SHP77 treated with DMSO at 0.1 percent for 48 hours (cell line): ENCODE data around the gene ADAMTS3.

Experiments used
- DNase-seq: peaks from one replicate; lab custom pipeline; 2025; lab: John Stamatoyannopoulos, UW

The ADAMTS3 gene

DNA sequence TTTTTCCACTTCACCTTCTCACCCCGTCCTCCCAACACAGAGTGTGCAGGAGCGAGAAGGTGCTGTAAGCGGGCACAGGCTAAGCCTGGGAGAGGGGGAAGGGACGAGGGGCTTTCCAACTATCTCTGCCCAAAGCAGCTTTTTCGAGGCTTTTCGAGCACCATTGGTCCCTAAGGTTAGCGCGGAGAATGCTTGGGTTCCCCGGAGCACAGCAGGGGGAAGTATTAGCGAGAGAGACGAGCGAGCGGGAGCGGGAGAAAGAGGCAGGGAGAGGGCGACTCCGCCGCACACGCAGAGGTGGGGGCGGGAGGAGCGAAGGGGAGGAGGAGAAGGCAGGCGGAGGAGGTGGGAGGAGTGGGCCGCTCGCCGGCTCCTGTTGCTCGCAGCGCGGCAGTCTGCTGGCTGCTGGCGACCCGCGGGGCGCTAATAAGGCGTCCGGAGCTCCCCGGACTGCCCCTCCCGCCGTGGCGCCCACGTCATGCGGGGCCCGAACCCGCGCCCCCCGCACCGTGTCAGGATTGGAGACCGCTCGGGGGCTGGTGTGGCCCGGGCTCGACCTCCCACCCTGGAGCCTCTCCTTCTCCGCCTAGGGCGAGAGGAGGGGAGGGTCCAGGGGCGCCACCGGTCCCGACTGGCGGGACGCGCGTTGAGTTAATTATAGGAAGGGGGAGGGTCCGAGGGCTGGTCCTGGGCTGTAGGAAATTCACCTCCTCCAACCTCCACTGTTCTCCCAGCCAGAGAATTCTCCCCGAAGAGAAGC, at the start of gene ADAMTS3:
Gene ADAMTS3, minus strand, starts transcription at position 263 of the 760 bp plus-strand sequence. CDS start 459 bp downstream, outside the sequence.
- DNase-seq: no peak

DNA sequence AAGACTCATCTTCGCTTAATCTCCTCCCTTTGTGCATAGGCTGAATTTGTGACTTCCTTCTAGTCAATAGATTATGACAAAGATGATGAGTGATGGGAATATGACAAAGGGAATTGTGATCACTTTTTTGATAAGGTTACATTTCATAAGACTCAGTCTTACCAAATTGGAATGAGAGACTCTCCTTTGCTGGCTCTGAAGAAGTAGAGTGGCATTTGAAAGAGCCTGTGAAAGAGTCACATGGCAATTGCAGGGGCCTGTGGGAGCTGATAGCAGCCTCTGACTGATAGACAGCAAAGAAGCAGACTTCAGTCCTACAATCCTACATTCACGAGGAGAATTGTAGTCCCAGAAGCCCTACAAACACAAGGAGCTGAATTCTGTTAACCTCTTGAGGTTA, 44.9 kb upstream of the ADAMTS3 start:
- DNase-seq: no peak

DNA sequence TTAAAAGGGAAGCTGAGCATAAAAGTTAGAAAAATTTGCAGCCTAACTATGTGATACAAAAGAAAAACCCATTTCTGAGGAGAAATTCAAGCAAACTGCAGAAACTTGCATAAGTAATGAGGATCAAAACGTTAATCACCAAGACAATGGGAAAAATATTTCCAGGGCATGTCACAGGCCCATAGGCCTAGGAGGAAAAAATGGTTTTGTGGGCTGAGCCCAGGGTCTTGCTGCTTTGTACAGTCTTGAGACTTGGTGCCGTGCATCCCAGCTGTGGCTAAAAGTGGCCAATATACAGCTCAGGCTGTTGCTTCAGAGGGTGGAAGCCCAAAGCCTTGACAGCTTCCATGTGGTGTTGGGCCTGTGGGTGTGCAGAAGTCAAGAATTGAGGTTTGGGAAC, 37.7 kb upstream of the ADAMTS3 start:
- no peak for DNase-seq

DNA sequence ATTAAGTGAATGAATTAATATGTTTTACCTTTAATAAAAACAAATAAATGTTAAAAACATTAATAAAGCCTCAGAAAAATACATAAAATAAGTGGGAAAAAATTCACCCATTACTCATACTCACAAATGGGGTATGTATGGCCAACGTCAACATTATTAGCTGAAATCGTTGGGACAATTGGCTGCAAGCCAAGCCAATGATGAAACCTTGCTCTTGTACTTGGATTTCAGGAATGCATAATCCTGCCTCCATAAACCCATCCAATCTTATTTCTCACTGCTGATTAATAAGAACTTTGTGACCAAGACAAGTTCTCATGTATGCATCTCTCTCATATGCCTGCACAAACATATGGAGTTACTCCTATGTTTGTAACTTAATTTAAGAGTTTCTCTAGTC, 35.3 kb upstream of the ADAMTS3 start:
- no peak for DNase-seq

DNA sequence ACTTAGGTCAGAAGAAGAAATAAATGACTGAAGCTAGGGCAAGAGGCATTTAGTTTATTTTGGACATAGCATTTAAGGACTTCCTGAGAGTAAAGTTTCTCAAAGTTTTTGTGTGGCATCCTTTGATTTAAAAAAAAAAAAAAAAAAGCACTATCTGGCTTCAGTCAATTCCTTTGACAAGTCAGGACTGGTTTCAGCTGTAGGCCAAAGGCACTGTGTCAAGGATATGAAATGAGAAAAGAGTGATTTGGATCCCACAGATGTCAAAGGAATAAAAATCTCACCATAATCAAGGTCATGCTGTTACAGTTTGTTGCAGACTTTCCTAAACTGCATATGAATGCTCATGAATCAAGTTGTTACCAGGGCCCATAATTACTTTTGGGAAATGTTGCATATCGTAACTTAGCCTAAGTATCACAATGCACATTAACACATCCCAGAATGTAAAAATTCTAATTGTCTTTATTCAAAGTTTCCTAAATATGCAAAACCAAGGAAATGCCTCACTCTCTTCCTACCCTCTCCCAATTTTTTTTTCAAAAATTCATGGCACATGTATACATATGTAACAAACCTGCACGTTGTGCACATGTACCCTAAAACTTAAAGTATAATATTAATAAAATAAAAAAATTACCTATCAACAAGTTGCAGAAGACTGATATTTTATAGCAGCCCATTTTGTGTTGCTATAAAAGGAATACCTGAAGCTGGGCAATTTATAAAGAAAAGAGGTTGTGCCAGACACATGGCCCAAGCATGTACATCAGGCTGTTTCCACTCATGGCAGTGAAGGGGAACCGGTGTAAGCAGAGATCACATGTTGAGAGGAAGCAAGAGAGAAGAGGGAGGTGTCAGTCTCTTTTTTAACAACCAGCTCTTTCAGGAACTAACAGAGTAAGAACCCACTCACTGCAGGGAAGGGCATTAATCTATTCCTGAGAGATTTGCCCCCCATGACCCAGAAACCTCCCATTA, 33.7 kb upstream of the ADAMTS3 start:
- DNase-seq: no peak

DNA sequence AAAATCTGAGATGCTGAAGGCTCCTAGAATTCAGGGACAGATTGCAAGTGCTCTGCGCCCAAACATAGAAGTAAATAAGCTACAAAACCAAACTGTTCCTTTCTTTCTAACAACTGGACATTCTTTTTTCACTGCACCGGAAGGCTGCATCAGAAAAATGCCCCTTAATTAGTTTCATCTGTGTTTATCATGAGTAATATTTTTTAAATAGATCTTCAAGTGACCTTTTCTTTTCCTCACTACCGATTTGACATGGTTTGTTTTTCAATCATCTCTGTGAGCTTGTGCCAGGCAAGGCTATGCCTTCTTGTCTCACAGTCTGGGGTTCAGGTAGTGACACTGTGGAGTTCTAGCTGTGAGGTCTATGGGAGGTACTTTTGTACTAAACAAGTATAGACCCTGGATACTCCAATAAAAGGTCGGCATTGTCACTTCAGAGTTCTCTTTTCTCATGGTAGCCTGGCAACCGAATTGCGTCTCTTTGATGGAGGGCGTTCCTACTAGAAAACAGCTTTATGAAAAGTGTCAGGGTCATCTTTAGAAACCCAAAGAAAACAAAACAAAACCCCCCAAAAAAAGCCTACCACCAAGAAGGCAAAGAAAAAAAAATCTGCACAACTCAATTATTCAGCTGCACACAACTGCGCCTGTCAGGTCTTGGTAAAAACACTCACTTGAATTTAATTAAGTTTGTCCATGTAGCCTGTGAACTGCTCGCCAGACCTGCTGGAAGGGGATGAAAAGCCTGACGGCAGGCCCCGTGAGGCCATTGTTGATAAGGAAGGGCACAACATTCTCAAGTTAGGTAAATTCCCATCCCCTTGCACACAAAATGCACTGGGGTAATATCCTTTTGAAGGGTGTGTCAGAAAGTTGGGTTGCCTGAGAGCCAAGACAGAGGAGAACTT, 22.8 kb upstream of the ADAMTS3 start:
- DNase-seq: no peak

DNA sequence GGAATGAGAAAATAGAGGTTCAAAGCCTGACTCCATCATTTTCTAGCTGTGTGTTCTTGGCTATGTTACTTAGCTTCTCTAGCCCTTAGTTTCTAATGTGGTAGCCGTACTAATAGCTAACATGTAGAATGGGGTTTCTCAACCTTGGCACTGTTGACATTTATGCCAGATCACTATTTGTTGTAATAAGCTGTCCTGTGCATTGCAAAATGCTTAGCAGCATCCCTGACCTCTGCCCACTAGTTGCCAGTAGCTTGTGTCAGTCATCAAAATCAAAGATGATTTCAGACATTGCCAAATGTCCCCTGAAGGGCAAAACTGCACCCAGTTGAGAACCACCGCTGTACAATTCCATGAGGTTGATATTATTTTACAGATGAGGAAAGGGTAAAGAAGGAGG, 18.3 kb upstream of the ADAMTS3 start:
- no peak for DNase-seq

DNA sequence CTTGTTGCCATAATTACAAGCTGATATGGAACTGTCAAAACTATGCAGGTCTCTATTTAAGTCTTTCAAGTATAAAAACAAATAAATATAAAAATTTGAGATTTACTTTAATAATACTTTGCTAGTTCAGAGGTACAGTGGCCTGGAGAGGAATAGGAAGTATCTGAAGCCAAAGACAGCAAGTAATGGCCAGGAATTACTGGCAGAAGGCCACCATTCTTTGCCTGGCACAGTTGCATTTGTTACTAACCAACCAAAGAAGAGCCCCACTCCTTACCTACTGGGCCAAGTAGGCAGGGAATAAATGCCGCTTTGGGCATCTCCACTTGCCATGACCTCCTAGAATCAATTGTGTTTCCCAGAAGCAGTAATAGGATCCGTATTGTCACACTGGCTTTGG, 13.8 kb upstream of the ADAMTS3 start:
- no peak for DNase-seq

DNA sequence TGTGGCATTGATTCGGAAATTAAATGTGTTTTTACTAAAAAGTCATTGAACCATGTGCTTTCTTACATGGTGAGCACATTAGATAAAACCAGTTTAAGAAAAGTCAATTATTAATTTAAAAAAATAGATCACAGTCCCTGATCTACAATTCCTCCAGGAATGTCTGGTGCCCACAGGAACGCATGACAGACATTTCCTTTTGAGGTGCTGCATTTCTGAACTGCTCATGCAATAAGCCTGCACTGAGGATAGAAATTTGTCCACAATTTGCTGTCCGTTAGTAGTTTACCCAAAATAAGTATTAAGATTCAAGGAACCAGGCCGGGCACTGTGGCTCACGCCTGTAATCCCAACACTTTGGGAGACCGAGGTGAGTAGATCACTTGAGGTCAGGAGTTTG, 8.2 kb upstream of the ADAMTS3 start:
- DNase-seq: no peak

DNA sequence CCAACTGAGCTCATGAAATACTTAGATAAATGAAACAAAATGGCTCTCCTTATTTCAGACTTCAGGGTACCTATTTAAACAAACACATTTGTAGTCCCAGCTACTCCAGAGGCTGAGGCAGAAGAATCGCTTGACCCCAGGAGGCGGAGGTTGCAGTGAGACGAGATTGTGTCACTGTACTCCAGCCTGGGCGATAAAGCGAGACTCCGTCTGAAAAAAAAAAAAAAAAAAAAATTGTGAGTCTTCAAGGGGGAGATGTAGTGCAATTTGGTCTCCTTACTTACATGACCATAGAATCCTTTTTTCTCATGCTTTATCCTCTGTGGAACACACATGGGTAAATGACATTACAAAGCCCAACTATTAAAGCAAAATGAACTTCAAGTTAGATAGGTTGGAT, 2.3 kb upstream of the ADAMTS3 start:
- no peak for DNase-seq

DNA sequence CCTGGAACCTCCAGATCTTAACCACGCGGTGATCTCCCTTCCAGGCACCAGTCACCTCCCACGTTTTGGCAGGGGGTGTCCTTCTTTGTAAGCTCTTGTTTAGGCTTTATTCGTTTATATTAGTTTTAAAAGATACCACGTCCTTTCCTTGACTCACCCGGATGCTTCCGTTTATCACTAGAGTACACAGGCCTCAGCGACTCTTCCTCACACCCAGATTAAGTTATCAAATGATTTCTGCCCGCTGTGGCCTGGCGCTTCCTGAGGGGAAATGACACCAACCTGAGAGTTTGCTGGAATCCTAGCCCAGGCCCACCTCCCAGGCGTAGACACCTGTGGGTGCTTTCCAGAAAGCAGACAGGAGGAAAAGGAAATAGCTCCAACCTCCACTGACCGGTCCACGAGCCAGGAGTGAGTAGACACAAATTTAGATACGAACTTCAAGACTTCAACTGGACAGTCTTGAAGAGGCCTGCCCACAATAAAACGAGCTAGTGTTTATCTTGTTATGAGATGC, 756 bp upstream of the ADAMTS3 start:
- DNase-seq: no peak

DNA sequence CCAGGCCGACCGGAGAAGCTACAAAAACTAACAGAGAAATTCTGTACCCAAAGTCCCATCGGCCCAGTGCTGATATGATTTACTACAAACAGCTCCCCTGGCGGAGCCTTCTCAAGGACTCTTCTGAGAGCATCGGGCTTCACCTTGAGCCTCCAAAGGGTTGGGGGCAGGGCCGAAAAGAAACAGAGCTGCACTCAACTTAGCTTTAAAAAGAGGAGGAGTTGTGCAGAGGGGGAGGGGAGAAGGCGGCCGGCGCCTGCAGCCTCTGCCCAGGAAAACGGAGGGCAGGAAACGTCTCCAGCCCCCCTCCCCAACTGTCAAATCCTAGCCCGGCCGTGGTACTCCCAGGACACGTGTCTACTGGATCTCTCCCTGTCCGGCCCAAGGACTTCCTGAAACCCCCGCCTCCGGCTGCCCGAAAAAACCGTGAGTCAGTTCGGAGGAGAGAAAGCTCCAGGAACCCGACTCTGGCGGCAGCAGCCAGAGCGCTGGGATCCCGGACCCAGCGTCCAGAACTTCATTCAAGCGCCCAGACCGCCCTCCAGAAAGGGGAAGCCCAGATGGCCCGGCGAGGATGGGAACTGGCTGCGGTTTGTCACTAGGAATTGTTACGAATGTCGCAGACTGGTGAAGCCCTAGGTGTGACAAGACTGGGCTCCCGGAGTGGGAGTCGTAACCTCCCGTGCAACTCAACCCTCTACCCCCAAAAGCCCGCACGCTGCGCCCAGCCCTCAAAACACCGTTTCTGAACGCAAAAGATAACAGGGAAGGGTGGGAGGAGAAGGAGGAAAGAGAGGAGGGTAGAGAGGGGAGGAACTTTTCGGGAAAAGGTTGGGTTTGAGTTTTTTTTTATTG, 973 bp downstream of the ADAMTS3 start:
- DNase-seq: no peak

DNA sequence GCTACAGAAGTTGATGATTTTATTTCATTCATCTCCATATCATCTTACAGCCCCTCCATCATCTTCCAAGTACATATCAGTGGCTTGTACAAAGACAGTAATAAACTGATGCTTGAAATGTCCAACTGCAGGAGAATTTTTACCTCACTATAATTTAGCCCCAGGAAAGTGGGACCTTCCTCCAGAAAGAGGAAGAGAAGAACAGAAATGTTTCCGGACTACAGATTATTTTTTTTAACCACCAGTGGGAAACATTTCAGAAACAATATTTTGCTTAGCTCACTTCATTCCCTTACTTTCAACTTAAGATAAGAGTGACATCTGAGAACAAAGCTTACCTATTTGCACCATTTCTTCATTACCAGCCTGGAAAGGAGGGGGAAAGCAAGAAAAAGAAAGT, 2.0 kb downstream of the ADAMTS3 start:
- no peak for DNase-seq

DNA sequence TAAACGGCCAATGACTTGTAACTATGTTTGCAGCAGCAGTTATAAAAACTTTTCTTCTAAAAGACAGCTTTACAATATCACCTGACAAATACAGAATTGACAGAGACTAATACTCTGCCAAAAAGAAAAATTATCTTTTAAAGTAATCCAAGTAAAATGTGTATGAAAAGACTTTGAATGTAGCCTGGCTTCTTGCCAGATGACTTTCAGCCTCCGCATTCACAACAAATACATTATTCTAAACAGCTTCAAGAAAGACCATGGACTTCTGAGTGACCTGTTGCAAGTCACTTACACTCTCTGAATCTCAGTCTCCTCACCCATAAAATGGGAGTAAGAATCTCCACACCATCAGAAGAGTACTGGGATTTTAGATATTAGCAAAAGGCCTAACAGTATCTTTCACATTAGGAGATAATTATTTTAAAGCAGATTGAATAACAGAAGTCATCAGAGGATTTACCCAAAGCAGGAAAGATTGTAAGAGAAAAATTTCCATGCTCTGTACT, 2.5 kb downstream of the ADAMTS3 start:
- DNase-seq: no peak

DNA sequence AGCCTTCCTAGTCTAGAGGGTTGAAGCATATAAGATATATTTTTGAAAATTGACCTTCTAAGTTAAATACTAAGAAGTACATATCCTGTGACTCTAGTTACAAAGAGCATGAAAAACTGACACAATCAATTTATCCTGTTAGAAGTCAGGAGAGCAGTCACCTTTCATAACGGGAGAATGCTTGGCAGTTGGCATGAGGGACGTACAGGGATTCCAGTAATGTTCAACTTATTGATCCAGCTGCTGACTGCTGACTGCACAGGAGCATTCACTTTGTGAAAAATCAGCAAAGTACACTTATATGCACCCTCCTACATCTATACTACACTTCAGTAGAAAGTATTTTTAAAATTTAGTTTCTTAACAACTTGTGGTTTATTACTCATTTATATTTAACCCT, 4.2 kb downstream of the ADAMTS3 start:
- DNase-seq: no peak

DNA sequence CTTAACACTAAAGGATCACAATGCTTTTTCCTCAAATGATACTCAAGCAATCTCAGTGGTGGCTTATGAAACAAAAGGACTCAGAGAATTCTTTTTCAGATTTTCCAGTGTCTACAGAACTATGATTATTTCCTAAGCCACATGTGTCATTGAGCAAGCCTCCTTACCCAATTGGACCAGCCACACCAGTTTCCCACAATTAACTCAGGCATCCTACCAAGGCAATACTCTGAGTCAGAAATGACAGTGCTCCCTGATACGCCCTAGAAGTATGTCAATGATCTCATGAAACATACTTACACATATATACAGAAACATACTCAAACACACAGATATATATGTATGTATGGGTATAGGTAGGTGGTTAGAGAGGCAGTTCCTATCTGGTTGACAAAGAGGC, 4.8 kb downstream of the ADAMTS3 start:
- DNase-seq: no peak

DNA sequence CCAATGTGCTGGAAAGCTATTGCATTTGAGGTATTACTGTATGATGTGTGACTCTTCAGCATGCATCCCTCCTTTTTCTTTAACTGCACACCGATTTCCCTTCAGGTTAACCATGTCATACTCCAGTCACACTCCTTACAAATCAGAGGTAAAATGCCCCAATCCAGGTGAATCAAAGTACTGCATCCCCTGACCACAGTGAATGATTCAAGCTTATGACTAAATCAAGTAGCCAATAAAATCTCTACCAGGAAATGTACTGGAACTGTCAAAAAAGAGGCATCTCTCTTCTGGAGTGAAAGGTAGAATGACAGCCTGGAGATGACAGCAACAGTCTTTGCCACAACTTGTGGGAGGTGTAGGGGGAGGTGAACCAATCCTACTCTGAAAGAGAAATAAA, 10.4 kb downstream of the ADAMTS3 start:
- DNase-seq: no peak

DNA sequence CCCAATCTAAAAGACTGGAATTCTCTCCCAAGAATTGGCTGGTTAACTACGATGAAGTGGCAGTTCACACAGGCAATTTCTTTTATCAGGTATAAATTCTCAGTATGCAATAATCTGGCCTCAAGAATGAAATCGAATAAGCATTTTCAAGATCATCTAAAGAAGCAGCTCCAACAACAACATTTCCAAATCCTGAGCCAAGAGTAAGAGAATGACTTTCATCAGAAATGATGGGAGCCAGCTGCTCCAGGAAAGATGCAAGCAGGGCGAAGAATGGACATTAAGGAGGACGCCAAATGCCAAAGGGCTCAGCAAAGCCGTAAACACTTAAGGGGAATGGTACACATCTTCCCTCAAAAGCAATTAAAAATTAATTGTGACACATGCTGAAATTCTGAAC, 12.0 kb downstream of the ADAMTS3 start:
- no peak for DNase-seq

DNA sequence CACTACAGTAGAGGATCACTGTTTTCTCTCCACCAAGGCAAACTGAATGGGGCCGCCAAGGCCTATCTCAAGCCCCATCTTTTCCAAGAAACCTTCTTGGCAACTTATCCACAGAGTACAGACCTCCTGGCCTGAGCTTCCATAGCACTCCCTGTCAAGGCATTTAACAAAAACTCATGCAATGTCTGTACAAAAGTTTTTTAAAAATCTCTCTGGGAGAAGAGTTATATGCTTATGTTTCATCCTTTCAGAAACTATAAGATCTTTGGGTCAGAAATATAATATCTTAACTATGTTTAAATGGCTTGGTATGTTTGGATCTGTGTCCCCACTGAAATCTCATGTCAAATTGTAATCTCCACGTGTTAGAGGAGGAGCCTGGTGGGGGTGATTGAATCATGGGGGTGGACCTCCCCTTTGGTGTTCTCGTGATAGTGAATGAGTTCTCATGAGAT, 13.6 kb downstream of the ADAMTS3 start:
- no peak for DNase-seq

DNA sequence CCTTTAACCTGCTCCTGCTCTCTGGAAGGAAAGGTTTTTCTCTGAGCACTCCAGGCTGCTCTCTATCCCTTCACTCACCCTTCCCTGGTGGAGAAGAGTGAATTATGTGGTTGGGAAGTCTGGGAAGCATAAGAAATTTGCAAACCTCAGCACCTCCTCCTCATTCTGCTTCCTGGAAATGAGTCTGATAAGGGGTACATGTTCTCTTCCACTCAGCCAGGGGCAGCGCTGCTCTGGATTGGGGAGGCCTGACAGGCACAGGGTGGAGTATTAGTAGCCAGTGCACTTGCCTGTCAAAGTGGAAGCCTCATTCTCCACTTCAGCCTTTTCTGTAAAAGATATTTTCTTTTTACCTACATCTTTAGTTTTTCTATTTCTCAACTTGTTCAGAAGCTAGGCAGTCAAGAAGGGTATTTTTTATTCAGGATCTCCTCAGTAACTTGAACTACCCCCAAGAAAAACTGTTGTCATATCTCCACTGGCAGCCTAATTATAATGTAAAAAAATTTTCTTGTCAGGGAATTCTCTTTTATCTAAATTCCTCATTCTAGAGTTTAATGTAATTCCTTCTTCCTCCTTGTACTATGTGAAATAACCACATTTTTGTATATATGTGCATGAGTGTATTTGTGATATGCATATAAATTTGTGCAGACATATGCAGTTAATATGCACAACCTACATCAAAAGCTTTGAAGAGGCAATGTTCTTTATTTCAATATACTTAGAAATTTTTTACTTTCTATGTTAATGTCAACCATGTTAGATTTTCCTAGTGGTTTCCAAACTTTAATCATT, 15.3 kb downstream of the ADAMTS3 start:
- DNase-seq: no peak
